OCI-LY1 (cell line): Measurements from ENCODE around the gene MEI1.

Source experiments
- H2AFZ ChIP-seq: fragments of 200-600 bp; sonication (generic), shearing (Covaris generic); 2 replicates; pipeline ENCODE4 v1.6.0; 2014; ENCODE audit warnings: antibody characterized with exemption, mild to moderate bottlenecking, low read length
- H3F3A ChIP-seq: fragments of 200-600 bp; sonication (generic), shearing (Covaris generic); 2 replicates; pipeline ENCODE4 v1.6.0; 2014; ENCODE audit warnings: mild to moderate bottlenecking, antibody characterized with exemption, low read length, moderate library complexity; ENCODE audit not compliant: insufficient read depth
- H3K27ac ChIP-seq: fragments of 200-600 bp; sonication (generic); 2 replicates; pipeline ENCODE4 v1.5.1; 2014; ENCODE audit warnings: low read length, mixed run types, mild to moderate bottlenecking, low read depth; ENCODE audit not compliant: poor library complexity, severe bottlenecking
- H3K27me3 ChIP-seq: fragments of 200-600 bp; sonication (generic); 2 replicates; pipeline ENCODE4 v1.6.0; 2014; ENCODE audit warnings: antibody characterized with exemption, mild to moderate bottlenecking, low read length, moderate library complexity; ENCODE audit not compliant: insufficient read depth
- H3K36me3 ChIP-seq: fragments of 200-600 bp; sonication (generic); 2 replicates; pipeline ENCODE4 v1.6.1; 2014; ENCODE audit warnings: mild to moderate bottlenecking, antibody characterized with exemption, low read length, moderate library complexity, mixed read lengths; ENCODE audit not compliant: insufficient read depth
- H3K4me1 ChIP-seq: fragments of 200-600 bp; sonication (generic); 2 replicates; pipeline ENCODE4 v1.5.1; 2014; ENCODE audit warnings: mild to moderate bottlenecking, low read length, moderate library complexity; ENCODE audit not compliant: insufficient read depth, severe bottlenecking
- H3K4me2 ChIP-seq: fragments of 200-600 bp; sonication (generic), shearing (Covaris generic); 2 replicates; pipeline ENCODE4 v1.6.1; 2014; ENCODE audit warnings: low read length
- H3K4me3 ChIP-seq: fragments of 200-600 bp; sonication (generic); 2 replicates; pipeline ENCODE4 v1.5.1; 2014; ENCODE audit warnings: low read length, low read depth, mild to moderate bottlenecking, mixed read lengths; ENCODE audit not compliant: poor library complexity, severe bottlenecking
- H3K79me2 ChIP-seq: fragments of 200-600 bp; shearing (Covaris generic); 2 replicates; pipeline ENCODE4 v1.6.1; 2016; ENCODE audit warnings: mixed run types, low read length, mixed read lengths; ENCODE audit not compliant: insufficient read depth
- H3K9ac ChIP-seq: fragments of 200-600 bp; sonication (generic), shearing (Covaris generic); 2 replicates; pipeline ENCODE4 v1.6.1; 2014; ENCODE audit warnings: mild to moderate bottlenecking, low read length, mixed read lengths
- H3K9me2 ChIP-seq: fragments of 200-600 bp; sonication (generic), shearing (Covaris generic); 2 replicates; pipeline ENCODE4 v1.6.1; 2014; ENCODE audit warnings: low read depth, mild to moderate bottlenecking, low read length, mixed read lengths
- H3K9me3 ChIP-seq: fragments of 200-600 bp; shearing (Covaris generic); 2 replicates; pipeline ENCODE4 v1.6.1; 2014; ENCODE audit warnings: low read length, mixed read lengths
- H4K20me1 ChIP-seq: fragments of 200-600 bp; sonication (generic), shearing (Covaris generic); 2 replicates; pipeline ENCODE4 v1.6.0; 2016; ENCODE audit warnings: mild to moderate bottlenecking, low read length; ENCODE audit not compliant: insufficient read depth
- CTCF ChIP-seq: fragments of 200-600 bp; sonication (generic), shearing (Covaris generic); IDR thresholded peaks from 2 replicates; pipeline ENCODE4 v1.5.1; 2017; ENCODE audit warnings: mild to moderate bottlenecking, antibody characterized with exemption, low read length, moderate library complexity, mixed read lengths
- EZH2 ChIP-seq: fragments of 200-600 bp; sonication (generic), shearing (Covaris generic); IDR thresholded peaks from 2 replicates; pipeline ENCODE4 v1.8.0; 2017; ENCODE audit warnings: borderline replicate concordance, mixed run types, mild to moderate bottlenecking, antibody characterized with exemption, low read length, moderate library complexity, mixed read lengths

MEI1 gene

GRCh38 chr22:41753984-41754383 lies 54.7 kb downstream of the MEI1 start:
- H3K36me3 ChIP-seq: no peaks in the 10 kb centered on the region
- no peak overlapping the region for H2AFZ ChIP-seq
- H3K9ac ChIP-seq: no peak overlapping the region
- no peaks in the 10 kb centered on the region for H4K20me1 ChIP-seq
- no peak overlapping the region for H3K4me2 ChIP-seq
- no peaks in the 10 kb centered on the region for H3K79me2 ChIP-seq
- no peaks in the 10 kb centered on the region for H3K4me1 ChIP-seq
- H3K27me3 ChIP-seq: no peaks in the 10 kb centered on the region
- no peaks in the 10 kb centered on the region for H3F3A ChIP-seq
- no peak overlapping the region for H3K4me3 ChIP-seq
- H3K9me2 ChIP-seq: no peaks in the 10 kb centered on the region
- H3K9me3 ChIP-seq: no peaks in the 10 kb centered on the region
- no peak overlapping the region for H3K27ac ChIP-seq
- TF ChIP-seq CTCF (no peak), EZH2 (no peak)

GRCh38 chr22:41757502-41757901 lies 58.2 kb downstream of the MEI1 start:
- no peaks in the 10 kb centered on the region for H3K79me2 ChIP-seq
- H2AFZ ChIP-seq: no peak overlapping the region
- H3K27me3 ChIP-seq: no peaks in the 10 kb centered on the region
- TF ChIP-seq EZH2 (no peak), CTCF (no peak)
- H3K4me3 ChIP-seq: no peak overlapping the region
- H3K27ac ChIP-seq: no peak overlapping the region
- H3K9ac ChIP-seq: no peak overlapping the region
- no peaks in the 10 kb centered on the region for H3K36me3 ChIP-seq
- H3F3A ChIP-seq: no peaks in the 10 kb centered on the region
- H3K4me1 ChIP-seq: no peaks in the 10 kb centered on the region
- no peaks in the 10 kb centered on the region for H3K9me2 ChIP-seq
- no peaks in the 10 kb centered on the region for H4K20me1 ChIP-seq
- H3K9me3 ChIP-seq: no peaks in the 10 kb centered on the region
- no peak overlapping the region for H3K4me2 ChIP-seq

GRCh38 chr22:41758231-41758630 lies 58.9 kb downstream of the MEI1 start:
- no peaks in the 10 kb centered on the region for H3K36me3 ChIP-seq
- H3K4me3 ChIP-seq: no peak overlapping the region
- TF ChIP-seq CTCF (no peak), EZH2 (no peak)
- no peak overlapping the region for H3K9ac ChIP-seq
- no peak overlapping the region for H2AFZ ChIP-seq
- H3K9me3 ChIP-seq: no peaks in the 10 kb centered on the region
- no peaks in the 10 kb centered on the region for H3K27me3 ChIP-seq
- H3K27ac ChIP-seq: no peak overlapping the region
- no peaks in the 10 kb centered on the region for H3K79me2 ChIP-seq
- H3K4me1 ChIP-seq: no peaks in the 10 kb centered on the region
- H3F3A ChIP-seq: no peaks in the 10 kb centered on the region
- H3K9me2 ChIP-seq: no peaks in the 10 kb centered on the region
- no peak overlapping the region for H3K4me2 ChIP-seq
- H4K20me1 ChIP-seq: no peaks in the 10 kb centered on the region
